Adipocyte (in vitro differentiated cells): ENCODE data around the gene LRP3.
A peak's percentile ranks its signal among the peaks of the same experiment; 100 is the strongest.
"Not testable (repeated sequence)": the region's sequence is repeated elsewhere in the genome, so short reads cannot be mapped to it uniquely, and the experiment has no call there.

Experiments
- DNase-seq: peaks from one replicate; pipeline ENCODE4 v3.0.0-alpha.2; 2015; ENCODE audit warnings: low read depth
- H3K27me3 ChIP-seq: replicated peaks from 2 replicates; pipeline ENCODE4 v1.7.0; 2013; ENCODE audit warnings: mild to moderate bottlenecking, low read length, moderate library complexity; ENCODE audit not compliant: control insufficient read depth, insufficient read depth
- H3K36me3 ChIP-seq: 2 replicates; pipeline ENCODE4 v1.7.0; 2013; ENCODE audit warnings: low read length, mild to moderate bottlenecking, moderate library complexity; ENCODE audit not compliant: control insufficient read depth, insufficient read depth, severe bottlenecking
- H3K4me1 ChIP-seq: 2 replicates; pipeline ENCODE4 v1.7.0; 2013; ENCODE audit warnings: mild to moderate bottlenecking, low read length, moderate library complexity; ENCODE audit not compliant: control insufficient read depth, insufficient read depth
- H3K4me3 ChIP-seq: 2 replicates; pipeline ENCODE4 v1.7.0; 2013; ENCODE audit warnings: mild to moderate bottlenecking, low read length, moderate library complexity
- H3K9ac ChIP-seq: 2 replicates; pipeline ENCODE4 v1.7.0; 2013; ENCODE audit warnings: mild to moderate bottlenecking, low read length, moderate library complexity
- H3K9me3 ChIP-seq: 2 replicates; pipeline ENCODE4 v1.7.0; 2013; ENCODE audit warnings: mild to moderate bottlenecking, low read length, moderate library complexity; ENCODE audit not compliant: control insufficient read depth

Gene LRP3

GRCh38 chr19:33193865-33194362 lies at the start of gene LRP3:
Gene LRP3 (plus strand): TSS chr19:33194330. CDS start chr19:33194786, 456 bp downstream.
- H3K36me3 ChIP-seq = peaks cover 14% of the 10 kb centered on the region
- no peaks in the 10 kb centered on the region for H3K9me3 ChIP-seq
- peak within 1 kb of the TSS; percentile 80 for H3K4me3 ChIP-seq
- peaks cover 8% of the 10 kb centered on the region for H3K4me1 ChIP-seq
- DNase-seq = peak; percentile 81
- peaks cover 13% of the 10 kb centered on the region for H3K27me3 ChIP-seq
- peak within 1 kb of the TSS; percentile 80 for H3K9ac ChIP-seq

- H3K27me3 ChIP-seq = peaks cover 3% of the 10 kb centered on the region
- H3K4me3 ChIP-seq = no peak overlapping the region
- no peaks in the 10 kb centered on the region for H3K36me3 ChIP-seq
- no peaks in the 10 kb centered on the region for H3K4me1 ChIP-seq
- DNase-seq = no peak
- H3K9ac ChIP-seq = no peak overlapping the region
- no peaks in the 10 kb centered on the region for H3K9me3 ChIP-seq
Observed at GRCh38 chr19:33146209-33146608, 47.9 kb upstream of the LRP3 start.

GRCh38 chr19:33147538-33147937 lies 46.6 kb upstream of the LRP3 start:
- Histone ChIP-seq H3K9ac (no peak overlapping the region), H3K27me3 (peaks cover 3% of the 10 kb centered on the region), H3K4me1 (no peaks in the 10 kb centered on the region), H3K9me3 (no peaks in the 10 kb centered on the region), H3K4me3 (no peak overlapping the region), H3K36me3 (no peaks in the 10 kb centered on the region)
- no peak for DNase-seq

- H3K9ac ChIP-seq = no peak overlapping the region
- H3K4me3 ChIP-seq = no peak overlapping the region
- H3K9me3 ChIP-seq = no peaks in the 10 kb centered on the region
- no peak for DNase-seq
- H3K27me3 ChIP-seq = peaks cover 3% of the 10 kb centered on the region
- H3K36me3 ChIP-seq = no peaks in the 10 kb centered on the region
- H3K4me1 ChIP-seq = peaks cover 2% of the 10 kb centered on the region
Observed at GRCh38 chr19:33150852-33151518, 43.1 kb upstream of the LRP3 start.

- Histone ChIP-seq H3K4me3 (no peak overlapping the region), H3K4me1 (peaks cover 10% of the 10 kb centered on the region), H3K36me3 (no peaks in the 10 kb centered on the region), H3K9me3 (no peaks in the 10 kb centered on the region), H3K27me3 (peaks cover 3% of the 10 kb centered on the region), H3K9ac (no peak overlapping the region)
- peak; percentile 79 for DNase-seq
Observed at GRCh38 chr19:33152176-33152575, 42.0 kb upstream of the LRP3 start.

- not testable (repeated sequence) for H3K4me3 ChIP-seq, DNase-seq, H3K9ac ChIP-seq, H3K9me3 ChIP-seq, H3K36me3 ChIP-seq, H3K27me3 ChIP-seq
- H3K4me1 ChIP-seq = peaks cover 10% of the 10 kb centered on the region
Observed at GRCh38 chr19:33152625-33153024, 41.5 kb upstream of the LRP3 start.

- not testable (repeated sequence) for H3K27me3 ChIP-seq, H3K4me3 ChIP-seq, H3K9ac ChIP-seq, DNase-seq, H3K36me3 ChIP-seq, H3K9me3 ChIP-seq
- H3K4me1 ChIP-seq = peaks cover 10% of the 10 kb centered on the region
Observed at GRCh38 chr19:33154313-33154712, 39.8 kb upstream of the LRP3 start.

- H3K4me3 ChIP-seq = no peak overlapping the region
- H3K4me1 ChIP-seq = peaks cover 10% of the 10 kb centered on the region
- no peak overlapping the region for H3K9ac ChIP-seq
- H3K36me3 ChIP-seq = no peaks in the 10 kb centered on the region
- peak; percentile 25 for DNase-seq
- no peaks in the 10 kb centered on the region for H3K27me3 ChIP-seq
- H3K9me3 ChIP-seq = no peaks in the 10 kb centered on the region
Observed at GRCh38 chr19:33156334-33156733, 37.8 kb upstream of the LRP3 start.

GRCh38 chr19:33157906-33158305 lies 36.2 kb upstream of the LRP3 start:
- no peaks in the 10 kb centered on the region for H3K27me3 ChIP-seq
- no peak overlapping the region for H3K4me3 ChIP-seq
- no peak overlapping the region for H3K9ac ChIP-seq
- no peaks in the 10 kb centered on the region for H3K9me3 ChIP-seq
- H3K36me3 ChIP-seq = no peaks in the 10 kb centered on the region
- H3K4me1 ChIP-seq = peaks cover 13% of the 10 kb centered on the region
- DNase-seq = no peak

GRCh38 chr19:33158365-33158764 lies 35.8 kb upstream of the LRP3 start:
- peaks cover 13% of the 10 kb centered on the region for H3K4me1 ChIP-seq
- H3K4me3 ChIP-seq = no peak overlapping the region
- no peaks in the 10 kb centered on the region for H3K9me3 ChIP-seq
- H3K9ac ChIP-seq = no peak overlapping the region
- no peak for DNase-seq
- no peaks in the 10 kb centered on the region for H3K27me3 ChIP-seq
- no peaks in the 10 kb centered on the region for H3K36me3 ChIP-seq

- H3K4me1 ChIP-seq = peaks cover 13% of the 10 kb centered on the region
- no peaks in the 10 kb centered on the region for H3K36me3 ChIP-seq
- H3K4me3 ChIP-seq = no peak overlapping the region
- DNase-seq = no peak
- no peaks in the 10 kb centered on the region for H3K27me3 ChIP-seq
- H3K9me3 ChIP-seq = no peaks in the 10 kb centered on the region
- no peak overlapping the region for H3K9ac ChIP-seq
Observed at GRCh38 chr19:33159149-33159548, 35.0 kb upstream of the LRP3 start.

GRCh38 chr19:33159893-33160292 lies 34.2 kb upstream of the LRP3 start:
- no peak overlapping the region for H3K4me3 ChIP-seq
- H3K4me1 ChIP-seq = peaks cover 13% of the 10 kb centered on the region
- no peak for DNase-seq
- H3K9me3 ChIP-seq = no peaks in the 10 kb centered on the region
- H3K36me3 ChIP-seq = no peaks in the 10 kb centered on the region
- no peak overlapping the region for H3K9ac ChIP-seq
- no peaks in the 10 kb centered on the region for H3K27me3 ChIP-seq
